ENCODE data around the gene TTC28.

- TF ChIP-seq CTCF (IDR thresholded peaks at IDR 0.05) (no peak), POLR2AphosphoS5 (IDR thresholded peaks at IDR 0.05) (no peak)
Observed at GRCh38 chr22:27972732-27973698, 706.6 kb downstream of the TTC28 start.
